Activated CD4-positive, alpha-beta T cell treated with anti-CD3 and anti-CD28 coated beads for 1 hour (primary cell): ENCODE results near the gene CD177.
"Not testable (repeated sequence)": the region's sequence is repeated elsewhere in the genome, so short reads cannot be mapped to it uniquely, and the experiment has no call there.

Experiments
- DNase-seq: peaks from one replicate; pipeline ENCODE4 v3.0.0-alpha.2; 2020

Gene CD177

GRCh38 chr19:43383254-43383653, 29.8 kb downstream of the CD177 start:
- not testable (repeated sequence) for DNase-seq

GRCh38 chr19:43383759-43384158, 30.3 kb downstream of the CD177 start:
- DNase-seq: not testable (repeated sequence)

DNA sequence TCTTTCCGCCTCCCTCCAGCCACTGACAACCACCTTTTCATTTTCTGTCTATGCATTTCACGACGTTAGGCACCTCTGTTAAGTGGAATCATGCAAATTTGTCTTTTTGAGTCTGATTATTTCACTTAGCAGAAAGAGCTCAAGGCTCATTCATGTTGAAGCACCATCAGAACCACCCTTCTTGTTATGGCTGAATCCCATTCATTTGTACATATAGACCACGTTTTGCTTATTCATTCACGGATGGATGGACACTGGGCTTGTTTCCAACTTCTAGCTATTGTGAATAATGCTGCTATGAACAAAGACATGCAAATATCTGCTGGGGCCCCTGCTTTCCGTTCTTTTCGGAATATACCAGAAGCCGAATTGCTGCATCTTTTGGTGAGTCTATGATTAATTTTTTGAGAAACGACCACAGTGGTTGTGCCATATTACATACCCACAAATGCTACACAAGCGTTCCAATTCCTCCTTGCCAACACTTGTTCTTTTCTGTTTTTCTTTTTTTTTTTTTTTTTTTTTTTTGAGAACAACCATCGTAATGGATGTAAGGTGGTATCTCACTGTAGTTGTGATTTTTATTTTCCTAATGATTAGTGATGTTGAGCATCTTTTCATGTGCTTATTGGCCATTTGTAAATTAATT, 37.5 kb downstream of the CD177 start:
- not testable (repeated sequence) for DNase-seq

DNA sequence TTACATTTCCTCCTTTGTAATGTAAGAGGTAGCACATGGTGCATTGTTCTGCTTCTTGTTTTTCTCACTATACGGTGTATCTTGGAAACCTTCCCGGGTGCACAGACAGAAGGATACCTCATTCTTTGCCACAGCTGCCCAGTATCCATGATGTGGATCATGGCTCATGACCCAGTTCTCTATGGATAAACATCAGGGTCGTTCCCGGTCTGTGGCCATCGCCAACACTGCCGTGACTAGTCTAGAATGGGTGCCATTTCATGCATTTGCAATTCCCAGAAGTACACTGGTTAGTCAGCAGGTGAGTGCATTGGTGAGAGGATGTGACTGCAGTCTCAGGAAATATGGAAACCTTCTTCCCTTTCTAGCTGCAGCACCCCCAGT, 38.1 kb downstream of the CD177 start:
- DNase-seq: not testable (repeated sequence)

GRCh38 chr19:43393501-43393900, 40.0 kb downstream of the CD177 start:
- not testable (repeated sequence) for DNase-seq

- no peak for DNase-seq
Observed at GRCh38 chr19:43395561-43395960, 42.1 kb downstream of the CD177 start.

GRCh38 chr19:43406297-43406696, 52.8 kb downstream of the CD177 start:
- DNase-seq: no peak

DNA sequence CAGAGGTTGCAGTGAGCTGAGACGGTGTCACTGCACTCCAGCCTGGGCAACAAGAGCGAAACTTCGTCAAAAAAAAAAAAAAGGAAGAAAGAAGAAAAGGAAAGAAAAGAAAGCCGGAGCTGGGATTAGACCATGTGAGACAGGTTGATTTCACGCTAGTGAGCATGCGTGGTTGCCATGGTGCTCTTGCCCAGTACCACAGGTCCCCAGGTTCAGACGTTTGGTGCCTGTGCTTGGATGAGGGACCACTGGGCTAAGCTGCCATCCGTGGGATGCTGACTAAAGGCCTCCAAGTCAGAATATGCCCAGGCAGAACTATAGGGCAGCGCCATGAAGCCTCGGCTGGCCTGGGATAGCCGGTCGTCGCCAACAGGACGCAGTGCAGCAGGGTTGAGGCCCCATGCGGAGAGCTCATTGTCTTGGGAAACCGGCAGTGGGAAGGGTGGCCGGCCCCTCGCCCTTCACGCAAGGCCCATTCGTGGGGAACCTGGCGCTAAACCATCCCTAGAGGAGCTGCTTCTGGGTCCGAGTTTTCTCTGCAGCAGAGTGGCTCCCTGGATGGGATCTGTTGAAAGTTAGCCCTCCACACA, 54.0 kb downstream of the CD177 start:
- DNase-seq: no peak

- no peak for DNase-seq
Observed at GRCh38 chr19:43408043-43408442, 54.6 kb downstream of the CD177 start.

- DNase-seq: no peak
Observed at GRCh38 chr19:43409415-43409814, 55.9 kb downstream of the CD177 start.

DNA sequence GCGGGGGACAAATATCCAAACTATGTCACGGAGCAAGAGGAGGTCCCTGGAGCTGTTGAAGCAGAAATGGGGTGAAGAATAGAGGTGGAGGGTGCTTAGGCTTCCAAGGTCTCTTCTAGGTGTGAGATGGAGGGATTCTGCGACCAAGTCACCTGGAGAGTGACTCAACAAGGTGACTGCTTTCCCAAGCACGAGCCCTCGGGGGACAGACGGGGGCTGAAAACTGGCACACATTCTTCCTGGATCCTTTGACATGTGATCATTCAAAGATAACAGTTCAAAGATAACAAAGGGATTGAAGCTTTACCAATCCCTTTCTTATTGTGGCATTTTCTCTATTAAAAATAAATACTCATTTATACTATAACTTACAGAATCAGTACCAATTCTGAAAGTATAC, 59.0 kb downstream of the CD177 start:
- no peak for DNase-seq
